B cell (primary cell): ENCODE data around the gene LYRM1. TPM values are rescaled to one million over a fixed set of nuclear protein-coding genes. Genes with fewer than 3 reads are reported as not detected.

Experiments
- ATAC-seq: fragments of 200-7000 bp; cut with Tn5 transposase; one replicate; pipeline ENCODE4 v1.10.0; 2021; ENCODE audit warnings: low read depth, mild to moderate bottlenecking, moderate number of reproducible peaks, moderate library complexity
- CTCF ChIA-PET: fragments of 350-600 bp; sonication (Branson Sonifier 250); formaldehyde crosslinking; loops from one replicate; lab custom pipeline; 2021; ENCODE audit warnings: antibody characterized with exemption, inconsistent platforms; lab: Charles Lee
- POLR2A ChIA-PET: fragments of 350-600 bp; sonication (Branson Sonifier 250); formaldehyde crosslinking; loops from one replicate; lab custom pipeline; 2021; ENCODE audit warnings: antibody characterized with exemption; lab: Charles Lee
- DNase-seq: peaks from one replicate; pipeline ENCODE4 v3.0.0; 2013
- H2AFZ ChIP-seq: 2 replicates; pipeline ENCODE4 v1.6.1; 2012; ENCODE audit warnings: mild to moderate bottlenecking, low read depth, low read length; ENCODE audit not compliant: insufficient read depth, poor library complexity, severe bottlenecking
- H3K27ac ChIP-seq, 2 donors: 1 replicate in 1 of 2; 2 replicates in 1 of 2; pipeline ENCODE4 v1.5.1; 2012 to 2013; ENCODE audit warnings: low read length in 2 of 2, mild to moderate bottlenecking in 2 of 2, moderate library complexity in 1 of 2
- H3K27me3 ChIP-seq, 4 experiments: fragments of 200-600 bp in 1 of 4; sonication (generic) in 1 of 4; replicated peaks in 1 of 4; 1 replicate in 2 of 4; 2 replicates in 2 of 4; pipeline versions ENCODE4 v1.6.1 to v1.7.0; 2013 to 2016; ENCODE audit warnings: low read length in 3 of 4, mild to moderate bottlenecking in 2 of 4, mixed read lengths in 1 of 4, moderate library complexity in 1 of 4; ENCODE audit not compliant: insufficient read depth in 4 of 4, control insufficient read depth in 3 of 4; ENCODE audit errors: control extremely low read depth in 1 of 4
- H3K36me3 ChIP-seq, 2 experiments: replicated peaks in 1 of 2; 1 replicate in 1 of 2; 2 replicates in 1 of 2; pipeline versions ENCODE4 v1.6.1 to v1.7.1; 2013; ENCODE audit warnings: low read length in 1 of 2; ENCODE audit not compliant: insufficient read depth in 2 of 2, control insufficient read depth in 1 of 2; ENCODE audit errors: control extremely low read depth in 1 of 2, extremely low read depth in 1 of 2
- H3K4me1 ChIP-seq, 2 donors: fragments of 200-600 bp in 1 of 2; sonication (generic) in 1 of 2; 1 replicate in 1 of 2; 2 replicates in 1 of 2; pipeline versions ENCODE4 v1.5.1 to v1.6.1; 2013 to 2017; ENCODE audit warnings: low read length in 2 of 2; ENCODE audit not compliant: control insufficient read depth in 2 of 2, insufficient read depth in 2 of 2
- H3K4me2 ChIP-seq: replicated peaks from 2 replicates; pipeline ENCODE3; 2012; ENCODE audit warnings: mild to moderate bottlenecking, low read depth, low read length; ENCODE audit not compliant: poor library complexity, severe bottlenecking
- H3K4me3 ChIP-seq, 5 experiments: fragments of 200-600 bp in 1 of 5; sonication (generic) in 1 of 5; 1 replicate in 3 of 5; 2 replicates in 2 of 5; pipeline versions ENCODE4 v1.5.1 to v1.7.0; 2011 to 2016; ENCODE audit warnings: low read length in 4 of 5, mild to moderate bottlenecking in 4 of 5, low read depth in 2 of 5, control low read depth in 1 of 5, moderate library complexity in 1 of 5; ENCODE audit not compliant: insufficient read depth in 1 of 5; ENCODE audit errors: control extremely low read depth in 1 of 5, extremely low read depth in 1 of 5
- H3K79me2 ChIP-seq: fragments of 200-600 bp; sonication (generic); one replicate; pipeline ENCODE4 v1.6.0; 2016; ENCODE audit warnings: low read length; ENCODE audit not compliant: control insufficient read depth, insufficient read depth
- H3K9ac ChIP-seq: fragments of 200-600 bp; sonication (generic); 2 replicates; pipeline ENCODE4 v1.6.1; 2017; ENCODE audit warnings: mild to moderate bottlenecking, low read length, moderate library complexity
- H3K9me3 ChIP-seq, 3 donors: one replicate each; pipeline versions ENCODE4 v1.6.1 to v1.7.1; 2013; ENCODE audit warnings: low read length in 2 of 3; ENCODE audit not compliant: control insufficient read depth in 2 of 3, insufficient read depth in 1 of 3; ENCODE audit errors: control extremely low read depth in 1 of 3
- H4K20me1 ChIP-seq: 2 replicates; pipeline ENCODE4 v1.6.0; 2012; ENCODE audit warnings: mild to moderate bottlenecking, low read length; ENCODE audit not compliant: insufficient read depth, control insufficient read depth, poor library complexity, severe bottlenecking
- H3K27ac Mint-ChIP-seq: one replicate; pipeline ENCODE4 v1.8.0; 2021; ENCODE audit warnings: mixed read lengths
- H3K27me3 Mint-ChIP-seq: one replicate; pipeline ENCODE4 v1.8.0; 2021; ENCODE audit warnings: mixed read lengths
- H3K4me1 Mint-ChIP-seq: one replicate; pipeline ENCODE4 v1.8.0; 2021; ENCODE audit warnings: mixed read lengths
- H3K4me3 Mint-ChIP-seq: one replicate; pipeline ENCODE4 v1.8.0; 2021; ENCODE audit warnings: mixed read lengths
- H3K9me3 Mint-ChIP-seq: one replicate; pipeline ENCODE4 v1.8.0; 2022; ENCODE audit warnings: mixed read lengths; ENCODE audit not compliant: insufficient read depth
- EZH2 ChIP-seq: IDR thresholded peaks from 2 replicates; pipeline ENCODE4 v1.6.1; 2012; ENCODE audit warnings: borderline replicate concordance, low read depth, mild to moderate bottlenecking, moderate library complexity, low read length; ENCODE audit not compliant: insufficient read depth, poor library complexity, severe bottlenecking
- WGBS: methylation state at CpG from one replicate; pipeline ENCODE4 v1.1.5; 2013; ENCODE audit warnings: missing lambda C conversion rate; ENCODE audit not compliant: insufficient coverage; 5-methylcytosine and 5-hydroxymethylcytosine counted together
- intact Hi-C: fragments of 100-400 bp; cut with micrococcal nuclease; formaldehyde crosslinking; loops from one replicate; pipeline ENCODE4 v1.10.0; 2022
- polyA plus RNA-seq: library from polyadenylated mRNA; depleted of rRNA; stranded (reverse); fragments of >200 nt; gene quantifications from 2 replicates; pipeline ENCODE4 v1.2.3, GENCODE V29; 2012
- total RNA-seq, 2 donors: library from RNA; stranded (reverse); fragments of 120-200 nt in 1 of 2; gene quantifications; 1 replicate in 1 of 2; 2 replicates in 1 of 2; pipeline versions ENCODE4 v1.2.3 to v1.2.4, GENCODE V29; 2013 to 2022
- TF ChIP-seq, protein P1 (sequence below): fragments of 200-600 bp; IDR thresholded peaks from one replicate; pipeline ENCODE4 v1.8.0; 2022; ENCODE audit warnings: antibody characterized with exemption, mild to moderate bottlenecking

The LYRM1 gene
- total and polyA plus RNA-seq, 2 donors (not counting 1 experiment from before 2014, with no cell fraction given): 20.0 to 21.8 TPM

DNA sequence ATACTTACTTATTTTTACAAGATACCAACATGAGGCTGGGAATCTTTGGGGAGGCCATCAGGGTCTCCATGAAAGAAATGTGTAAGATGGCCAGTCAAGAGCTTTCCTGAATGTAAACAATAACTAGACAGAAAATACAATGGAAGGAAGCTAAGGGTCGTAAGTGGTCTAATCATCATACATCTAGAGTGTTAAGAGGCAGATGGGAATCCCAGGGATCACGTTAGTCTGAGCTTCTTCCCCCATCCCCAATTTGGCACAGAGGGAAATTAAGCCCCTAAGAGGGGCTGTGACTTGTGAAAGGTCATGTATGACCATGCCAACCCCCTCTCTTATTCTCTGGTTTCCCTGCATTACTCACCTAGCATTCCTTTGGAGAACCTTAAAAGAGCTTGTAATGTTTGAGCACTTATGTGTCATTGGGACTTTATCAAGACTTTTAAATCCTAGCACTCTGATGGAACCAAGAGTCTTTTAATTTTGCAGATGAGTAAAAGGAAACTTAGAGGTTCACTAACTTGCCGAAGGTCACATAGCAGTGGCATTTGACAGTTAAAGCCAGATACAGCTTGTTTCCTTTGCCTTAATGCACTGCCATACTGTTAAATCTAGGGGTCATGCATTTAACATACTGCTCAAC, 46.5 kb upstream of the LYRM1 start:
- no peaks in the 10 kb centered on the region for H3K79me2 ChIP-seq
- intact Hi-C loops: loop anchor here (5.0 to 10.0 kb wide), 2 partner anchors 248 to 701 kb away; no protein-coding TSS in a partner anchor
- DNase-seq (no peak), ATAC-seq (no peak)
- ChIA-PET CTCF (interaction anchor here (1.7 to 7.5 kb wide), 4 partner anchors 11 to 230 kb away, joined by 5 to 46 read pairs (median 20); no protein-coding TSS in a partner anchor), POLR2A (no interaction called here)
- H3K4me3 Mint-ChIP-seq: no peak overlapping the region
- WGBS: no CpG with 5 or more reads among the region's 3 CpGs
- H3K4me2 ChIP-seq: no peak overlapping the region
- H3K4me1 ChIP-seq: peaks cover 0 to 3% of the 10 kb centered on the region in 2 donors
- TF ChIP-seq, protein P1, sequence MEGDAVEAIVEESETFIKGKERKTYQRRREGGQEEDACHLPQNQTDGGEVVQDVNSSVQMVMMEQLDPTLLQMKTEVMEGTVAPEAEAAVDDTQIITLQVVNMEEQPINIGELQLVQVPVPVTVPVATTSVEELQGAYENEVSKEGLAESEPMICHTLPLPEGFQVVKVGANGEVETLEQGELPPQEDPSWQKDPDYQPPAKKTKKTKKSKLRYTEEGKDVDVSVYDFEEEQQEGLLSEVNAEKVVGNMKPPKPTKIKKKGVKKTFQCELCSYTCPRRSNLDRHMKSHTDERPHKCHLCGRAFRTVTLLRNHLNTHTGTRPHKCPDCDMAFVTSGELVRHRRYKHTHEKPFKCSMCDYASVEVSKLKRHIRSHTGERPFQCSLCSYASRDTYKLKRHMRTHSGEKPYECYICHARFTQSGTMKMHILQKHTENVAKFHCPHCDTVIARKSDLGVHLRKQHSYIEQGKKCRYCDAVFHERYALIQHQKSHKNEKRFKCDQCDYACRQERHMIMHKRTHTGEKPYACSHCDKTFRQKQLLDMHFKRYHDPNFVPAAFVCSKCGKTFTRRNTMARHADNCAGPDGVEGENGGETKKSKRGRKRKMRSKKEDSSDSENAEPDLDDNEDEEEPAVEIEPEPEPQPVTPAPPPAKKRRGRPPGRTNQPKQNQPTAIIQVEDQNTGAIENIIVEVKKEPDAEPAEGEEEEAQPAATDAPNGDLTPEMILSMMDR: no peak
- TF ChIP-seq EZH2: no peak
- H3K9me3 ChIP-seq: no peaks in the 10 kb centered on the region
- peaks cover 4% of the 10 kb centered on the region for H3K4me1 Mint-ChIP-seq
- H4K20me1 ChIP-seq: no peaks in the 10 kb centered on the region
- no peaks in the 10 kb centered on the region for H3K27me3 ChIP-seq
- H3K36me3 ChIP-seq: no peaks in the 10 kb centered on the region
- H3K4me3 ChIP-seq: no peak overlapping the region
- H3K9ac ChIP-seq: no peak overlapping the region
- H2AFZ ChIP-seq: no peak overlapping the region
- H3K27me3 Mint-ChIP-seq: no peaks in the 10 kb centered on the region
- H3K9me3 Mint-ChIP-seq: no peaks in the 10 kb centered on the region
- no peak overlapping the region for H3K27ac ChIP-seq
- no peak overlapping the region for H3K27ac Mint-ChIP-seq

DNA sequence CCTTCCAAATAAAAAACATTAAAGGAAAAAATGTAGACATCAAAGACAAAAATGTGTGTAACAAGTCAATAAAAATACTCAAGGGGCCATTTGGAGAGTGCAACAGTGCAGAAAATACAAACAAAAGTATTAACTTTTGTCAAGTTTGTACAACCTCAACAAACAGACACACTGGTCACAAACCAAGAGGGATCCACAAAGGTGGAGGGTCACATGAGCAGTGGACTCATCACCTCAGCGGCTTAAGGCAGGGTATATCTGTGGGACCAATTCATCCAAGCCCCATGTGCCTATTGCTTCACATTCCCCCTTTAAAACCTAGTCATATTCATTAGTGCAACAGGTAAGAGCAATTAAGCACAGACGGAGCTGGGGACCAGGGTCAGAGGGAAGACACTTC, 45.6 kb upstream of the LYRM1 start:
- WGBS: 100% methylated on average over 2 of the region's 2 CpGs
- Mint-ChIP-seq H3K27me3 (no peaks in the 10 kb centered on the region), H3K27ac (no peak overlapping the region), H3K4me1 (peaks cover 3% of the 10 kb centered on the region), H3K4me3 (no peak overlapping the region), H3K9me3 (no peaks in the 10 kb centered on the region)
- no peak for DNase-seq
- Histone ChIP-seq H3K4me1 (peaks cover 0 to 2% of the 10 kb centered on the region in 2 donors), H3K9me3 (no peaks in the 10 kb centered on the region), H3K36me3 (peaks cover under 1 to 2% of the 10 kb centered on the region in 2 experiments), H3K27ac (no peak overlapping the region), H4K20me1 (no peaks in the 10 kb centered on the region), H3K4me2 (no peak overlapping the region), H3K9ac (no peak overlapping the region), H3K79me2 (no peaks in the 10 kb centered on the region), H3K4me3 (no peak overlapping the region), H3K27me3 (no peaks in the 10 kb centered on the region), H2AFZ (no peak overlapping the region)
- ATAC-seq: no peak
- intact Hi-C loops: loop anchor here (5.0 to 10.0 kb wide), 2 partner anchors 247 to 700 kb away; no protein-coding TSS in a partner anchor
- CTCF ChIA-PET: interaction anchor here (2.2 kb wide), 1 partner anchor 10 kb away, joined by 8 read pairs; no protein-coding TSS in a partner anchor
- TF ChIP-seq EZH2: no peak
- TF ChIP-seq, protein P1: no peak
- POLR2A ChIA-PET: no interaction called here
